KMS-11 (cell line): Measurements from ENCODE around the gene COBL.
A peak's percentile ranks its signal among the peaks of the same experiment; 100 is the strongest.

ENCODE experiments used
- H2AFZ ChIP-seq: fragments of 200-600 bp; sonication (generic); 2 replicates; pipeline ENCODE4 v1.6.1; 2016; ENCODE audit warnings: antibody characterized with exemption, mixed run types, low read depth
- H3K27ac ChIP-seq: fragments of 200-600 bp; sonication (generic); 2 replicates; pipeline ENCODE4 v1.6.1; 2016; ENCODE audit warnings: mild to moderate bottlenecking, mixed run types
- H3K27me3 ChIP-seq: fragments of 200-600 bp; sonication (generic); 2 replicates; pipeline ENCODE4 v1.6.1; 2017; ENCODE audit warnings: mild to moderate bottlenecking, low read depth, mixed run types, moderate library complexity; ENCODE audit not compliant: insufficient read depth
- H3K36me3 ChIP-seq: fragments of 200-600 bp; sonication (generic); 2 replicates; pipeline ENCODE4 v1.6.1; 2017; ENCODE audit warnings: mild to moderate bottlenecking, mixed run types; ENCODE audit not compliant: insufficient read depth
- H3K4me1 ChIP-seq: fragments of 200-600 bp; sonication (generic); 2 replicates; pipeline ENCODE4 v1.6.1; 2016; ENCODE audit warnings: mild to moderate bottlenecking, low read depth, mixed run types; ENCODE audit not compliant: poor library complexity, severe bottlenecking
- H3K4me2 ChIP-seq: fragments of 200-600 bp; sonication (generic); 2 replicates; pipeline ENCODE4 v1.7.0; 2016; ENCODE audit warnings: mild to moderate bottlenecking, mixed run types
- H3K4me3 ChIP-seq: fragments of 200-600 bp; sonication (generic); IDR thresholded peaks from 2 replicates; pipeline ENCODE4 v1.6.1; 2017; ENCODE audit warnings: low read depth, low read length, mixed read lengths; ENCODE audit not compliant: insufficient read depth
- H3K79me2 ChIP-seq: fragments of 200-600 bp; sonication (generic); 2 replicates; pipeline ENCODE4 v1.6.1; 2016; ENCODE audit warnings: low read depth, mixed run types; ENCODE audit not compliant: insufficient read depth
- H3K9ac ChIP-seq: fragments of 200-600 bp; sonication (generic); 2 replicates; pipeline ENCODE4 v1.6.1; 2016; ENCODE audit warnings: mild to moderate bottlenecking, mixed run types
- H4K20me1 ChIP-seq: fragments of 200-600 bp; sonication (generic); 2 replicates; pipeline ENCODE4 v1.6.1; 2016; ENCODE audit warnings: mild to moderate bottlenecking, mixed run types; ENCODE audit not compliant: insufficient read depth
- TF ChIP-seq, protein P1 (sequence below): fragments of 200-600 bp; sonication (generic); conservative IDR thresholded peaks from 2 replicates; pipeline ENCODE4 v1.6.1; 2017; ENCODE audit warnings: low read depth, mild to moderate bottlenecking, antibody characterized with exemption, low read length, moderate library complexity, mixed read lengths

COBL gene

DNA sequence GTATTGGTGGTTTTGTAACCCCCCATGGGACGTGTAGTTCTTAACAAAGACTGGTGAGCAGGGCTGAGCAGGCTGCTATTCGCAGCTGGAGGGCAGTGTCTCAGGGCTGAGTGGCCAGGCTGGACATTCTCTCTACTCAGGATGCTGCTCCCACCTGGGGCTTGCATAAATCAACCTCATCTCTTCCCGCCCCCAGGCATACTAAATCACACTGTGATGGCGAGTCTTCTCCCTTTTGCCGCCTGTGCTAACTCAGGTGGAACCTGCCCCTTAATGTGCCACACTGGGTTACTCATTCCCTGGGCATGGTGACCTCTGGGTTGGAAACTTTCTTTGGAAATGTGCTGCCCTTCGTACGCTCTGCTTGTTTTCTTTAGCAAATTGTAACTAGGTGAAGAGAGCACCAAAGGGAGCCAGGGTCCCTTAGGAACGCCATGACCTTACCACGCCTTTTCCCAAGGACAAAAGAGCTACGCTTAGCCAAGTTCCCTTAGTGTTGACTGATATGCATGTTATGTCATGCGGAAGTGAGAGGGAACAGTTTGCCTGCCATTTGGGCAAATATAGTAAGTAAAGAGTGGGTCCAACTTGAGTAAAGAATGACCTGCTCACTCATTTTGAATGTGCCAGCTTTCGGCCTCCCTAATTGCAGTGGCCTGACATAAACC is 40.4 kb upstream of the COBL start:
- Histone ChIP-seq H3K4me2 (no peak overlapping the region), H3K9ac (no peak overlapping the region), H3K4me3 (no peak overlapping the region), H4K20me1 (no peaks in the 10 kb centered on the region), H2AFZ (no peak overlapping the region), H3K4me1 (no peaks in the 10 kb centered on the region), H3K36me3 (no peaks in the 10 kb centered on the region), H3K27me3 (no peaks in the 10 kb centered on the region), H3K27ac (no peak overlapping the region), H3K79me2 (no peaks in the 10 kb centered on the region)
- TF ChIP-seq, protein P1, sequence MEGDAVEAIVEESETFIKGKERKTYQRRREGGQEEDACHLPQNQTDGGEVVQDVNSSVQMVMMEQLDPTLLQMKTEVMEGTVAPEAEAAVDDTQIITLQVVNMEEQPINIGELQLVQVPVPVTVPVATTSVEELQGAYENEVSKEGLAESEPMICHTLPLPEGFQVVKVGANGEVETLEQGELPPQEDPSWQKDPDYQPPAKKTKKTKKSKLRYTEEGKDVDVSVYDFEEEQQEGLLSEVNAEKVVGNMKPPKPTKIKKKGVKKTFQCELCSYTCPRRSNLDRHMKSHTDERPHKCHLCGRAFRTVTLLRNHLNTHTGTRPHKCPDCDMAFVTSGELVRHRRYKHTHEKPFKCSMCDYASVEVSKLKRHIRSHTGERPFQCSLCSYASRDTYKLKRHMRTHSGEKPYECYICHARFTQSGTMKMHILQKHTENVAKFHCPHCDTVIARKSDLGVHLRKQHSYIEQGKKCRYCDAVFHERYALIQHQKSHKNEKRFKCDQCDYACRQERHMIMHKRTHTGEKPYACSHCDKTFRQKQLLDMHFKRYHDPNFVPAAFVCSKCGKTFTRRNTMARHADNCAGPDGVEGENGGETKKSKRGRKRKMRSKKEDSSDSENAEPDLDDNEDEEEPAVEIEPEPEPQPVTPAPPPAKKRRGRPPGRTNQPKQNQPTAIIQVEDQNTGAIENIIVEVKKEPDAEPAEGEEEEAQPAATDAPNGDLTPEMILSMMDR: no peak

DNA sequence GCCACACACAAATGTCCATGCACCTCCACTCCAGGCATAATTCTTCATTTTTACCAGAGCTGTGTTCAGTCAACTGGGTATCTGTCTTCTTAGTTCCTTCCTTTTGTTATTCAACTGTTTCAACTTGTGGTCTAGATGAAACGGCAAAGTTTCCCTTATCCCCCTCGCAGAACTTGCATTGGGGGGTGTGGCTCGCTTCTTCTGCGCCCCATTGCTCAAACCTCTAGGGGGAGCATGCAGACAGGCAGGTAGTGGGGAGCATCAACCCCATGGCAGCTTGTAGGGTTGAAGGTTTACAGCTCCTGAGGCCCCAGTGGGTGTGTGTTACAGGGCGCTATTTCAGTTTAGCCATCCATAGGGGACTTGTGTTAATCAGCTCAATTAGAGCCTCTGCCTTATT is 38.3 kb upstream of the COBL start:
- no peaks in the 10 kb centered on the region for H3K27me3 ChIP-seq
- H3K4me2 ChIP-seq: no peak overlapping the region
- H4K20me1 ChIP-seq: no peaks in the 10 kb centered on the region
- no peak overlapping the region for H3K9ac ChIP-seq
- no peak overlapping the region for H3K27ac ChIP-seq
- no peak overlapping the region for H2AFZ ChIP-seq
- no peak overlapping the region for H3K4me3 ChIP-seq
- H3K4me1 ChIP-seq: no peaks in the 10 kb centered on the region
- no peaks in the 10 kb centered on the region for H3K79me2 ChIP-seq
- TF ChIP-seq, protein P1: 0 out of 2 replicates have a peak, but pooled peaks have one; percentile 16
- H3K36me3 ChIP-seq: no peaks in the 10 kb centered on the region

DNA sequence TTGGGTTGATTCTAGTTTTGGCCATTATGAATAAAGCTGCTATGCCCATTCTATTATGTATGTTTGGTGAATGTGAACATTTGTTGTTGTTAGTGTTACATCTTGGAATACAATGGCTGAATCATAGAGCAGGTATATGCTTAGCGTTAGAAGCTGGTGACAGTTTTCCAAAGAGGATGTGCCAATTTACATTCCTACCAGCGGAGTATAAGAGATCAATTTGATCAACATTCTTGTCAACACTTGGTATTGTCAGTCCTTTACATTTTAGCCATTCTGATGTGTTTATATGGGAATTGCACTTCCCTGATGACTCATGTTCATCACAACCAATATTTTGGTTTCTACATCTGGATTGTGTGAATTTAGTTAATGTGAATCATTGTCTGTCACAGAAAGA is 37.8 kb upstream of the COBL start:
- Histone ChIP-seq H3K27ac (no peak overlapping the region), H3K4me1 (no peaks in the 10 kb centered on the region), H3K4me2 (no peak overlapping the region), H2AFZ (no peak overlapping the region), H3K36me3 (no peaks in the 10 kb centered on the region), H3K27me3 (no peaks in the 10 kb centered on the region), H4K20me1 (no peaks in the 10 kb centered on the region), H3K4me3 (no peak overlapping the region), H3K79me2 (no peaks in the 10 kb centered on the region), H3K9ac (no peak overlapping the region)
- TF ChIP-seq, protein P1: no peak

DNA sequence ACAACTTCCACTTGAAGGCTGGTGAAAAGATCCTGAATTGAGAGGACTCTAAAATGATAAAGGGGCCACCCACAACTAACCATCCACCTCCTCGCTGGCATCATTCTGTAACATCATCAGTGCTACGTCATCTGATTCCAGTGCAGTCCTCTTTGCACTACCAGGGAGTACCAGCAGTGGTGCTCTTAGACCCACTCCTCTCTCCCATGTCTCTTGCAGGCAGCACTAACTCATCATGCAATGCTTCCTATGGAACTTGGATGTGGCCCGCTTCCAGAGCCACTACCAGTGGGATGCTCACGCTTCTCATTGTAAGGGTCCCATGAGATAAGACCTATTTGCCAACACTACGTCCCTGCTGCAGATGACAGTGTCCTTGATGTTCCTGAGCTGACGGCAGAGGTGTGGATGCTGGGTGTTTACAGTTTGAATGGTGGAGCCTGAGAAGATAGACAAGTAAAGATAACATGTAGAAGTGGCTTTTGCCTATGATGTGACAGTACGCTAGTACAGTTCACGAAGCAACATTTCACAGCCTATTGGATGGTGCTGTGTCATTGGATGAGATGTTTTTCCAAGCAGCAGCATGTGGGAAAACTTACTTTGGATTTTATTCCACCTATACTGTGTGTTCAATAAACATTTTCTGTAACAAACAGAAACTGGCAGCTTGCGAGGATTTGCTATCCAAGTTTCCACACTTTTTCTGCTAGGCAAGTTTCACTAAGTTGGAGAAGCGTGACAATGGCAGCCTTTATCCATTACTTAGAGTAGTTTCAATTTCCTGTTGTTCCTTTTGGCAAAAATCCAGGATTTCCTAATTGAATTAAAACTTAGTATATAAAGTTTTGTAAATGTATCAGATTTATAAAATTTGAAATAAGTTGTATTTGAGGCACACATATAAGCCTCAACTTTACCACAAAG is 35.8 kb upstream of the COBL start:
- Histone ChIP-seq H3K9ac (no peak overlapping the region), H3K27ac (no peak overlapping the region), H3K36me3 (no peaks in the 10 kb centered on the region), H2AFZ (no peak overlapping the region), H3K79me2 (no peaks in the 10 kb centered on the region), H3K4me2 (no peak overlapping the region), H3K4me1 (no peaks in the 10 kb centered on the region), H4K20me1 (no peaks in the 10 kb centered on the region), H3K27me3 (no peaks in the 10 kb centered on the region), H3K4me3 (no peak overlapping the region)
- TF ChIP-seq, protein P1: no peak
